GM13977 (cell line): ENCODE results near the gene AADACL4.

ENCODE experiments used
- DNase-seq: peaks from one replicate; pipeline ENCODE4 v3.0.0; 2012; ENCODE audit warnings: low spot score
- in situ Hi-C: fragments of 300-500 bp; cut with MboI; formaldehyde crosslinking; loops from one replicate; pipeline ENCODE4 v1.12.0; 2022; ENCODE audit warnings: low sequenced_read_pairs, low pct_unique_long_range_greater_than_20kb, mixed read lengths, inconsistent platforms; ENCODE audit not compliant: unreplicated experiment
- TF ChIP-seq, protein P1 (sequence below): IDR thresholded peaks from 2 replicates; pipeline ENCODE4 v1.5.1; 2012; ENCODE audit warnings: mild to moderate bottlenecking, control low read depth; ENCODE audit not compliant: insufficient read depth; ENCODE audit errors: extremely low read depth, missing control alignments

AADACL4 gene

GRCh38 chr1:12658531-12659453, 14.9 kb downstream of the AADACL4 start:
- DNase-seq: peak; percentile 89
- in situ Hi-C loops: no loop called here
- TF ChIP-seq, protein P1, sequence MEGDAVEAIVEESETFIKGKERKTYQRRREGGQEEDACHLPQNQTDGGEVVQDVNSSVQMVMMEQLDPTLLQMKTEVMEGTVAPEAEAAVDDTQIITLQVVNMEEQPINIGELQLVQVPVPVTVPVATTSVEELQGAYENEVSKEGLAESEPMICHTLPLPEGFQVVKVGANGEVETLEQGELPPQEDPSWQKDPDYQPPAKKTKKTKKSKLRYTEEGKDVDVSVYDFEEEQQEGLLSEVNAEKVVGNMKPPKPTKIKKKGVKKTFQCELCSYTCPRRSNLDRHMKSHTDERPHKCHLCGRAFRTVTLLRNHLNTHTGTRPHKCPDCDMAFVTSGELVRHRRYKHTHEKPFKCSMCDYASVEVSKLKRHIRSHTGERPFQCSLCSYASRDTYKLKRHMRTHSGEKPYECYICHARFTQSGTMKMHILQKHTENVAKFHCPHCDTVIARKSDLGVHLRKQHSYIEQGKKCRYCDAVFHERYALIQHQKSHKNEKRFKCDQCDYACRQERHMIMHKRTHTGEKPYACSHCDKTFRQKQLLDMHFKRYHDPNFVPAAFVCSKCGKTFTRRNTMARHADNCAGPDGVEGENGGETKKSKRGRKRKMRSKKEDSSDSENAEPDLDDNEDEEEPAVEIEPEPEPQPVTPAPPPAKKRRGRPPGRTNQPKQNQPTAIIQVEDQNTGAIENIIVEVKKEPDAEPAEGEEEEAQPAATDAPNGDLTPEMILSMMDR: peak; percentile 81

- no peak for DNase-seq
- in situ Hi-C loops: no loop called here
These were observed 17.8 kb downstream of the AADACL4 start for GRCh38 chr1:12661606-12662219.

GRCh38 chr1:12662556-12662955, 18.7 kb downstream of the AADACL4 start:
- TF ChIP-seq, protein P1: no peak
- DNase-seq: no peak
- in situ Hi-C loops: no loop called here

More at GRCh38 chr1:12661606-12662219, 17.8 kb downstream of the AADACL4 start:
- TF ChIP-seq, protein P1: no peak

DNA sequence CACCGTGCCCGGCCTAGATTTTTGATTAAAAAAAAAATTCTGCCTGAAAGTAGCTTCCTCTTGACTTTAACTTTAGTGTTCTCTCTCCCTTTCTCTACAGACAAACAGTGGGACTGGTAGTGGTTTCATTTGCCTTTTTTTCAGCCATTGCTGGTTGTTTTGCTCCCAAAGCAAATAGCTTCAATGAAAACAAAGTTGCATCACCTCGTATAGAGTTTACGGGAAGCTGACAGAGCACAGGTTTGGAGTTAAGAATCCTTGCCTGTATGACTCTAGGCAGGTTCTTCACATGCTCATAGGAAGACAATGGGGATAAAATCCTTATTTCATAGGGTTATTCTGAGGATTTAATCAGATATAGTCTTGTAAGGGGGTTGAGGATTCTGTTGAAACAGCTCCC, 21.6 kb downstream of the AADACL4 start:
- TF ChIP-seq, protein P1: no peak
- in situ Hi-C loops: no loop called here
- DNase-seq: no peak

GRCh38 chr1:12666141-12666735, 22.4 kb downstream of the AADACL4 start:
- DNase-seq: no peak
- in situ Hi-C loops: no loop called here
- TF ChIP-seq, protein P1: no peak

DNA sequence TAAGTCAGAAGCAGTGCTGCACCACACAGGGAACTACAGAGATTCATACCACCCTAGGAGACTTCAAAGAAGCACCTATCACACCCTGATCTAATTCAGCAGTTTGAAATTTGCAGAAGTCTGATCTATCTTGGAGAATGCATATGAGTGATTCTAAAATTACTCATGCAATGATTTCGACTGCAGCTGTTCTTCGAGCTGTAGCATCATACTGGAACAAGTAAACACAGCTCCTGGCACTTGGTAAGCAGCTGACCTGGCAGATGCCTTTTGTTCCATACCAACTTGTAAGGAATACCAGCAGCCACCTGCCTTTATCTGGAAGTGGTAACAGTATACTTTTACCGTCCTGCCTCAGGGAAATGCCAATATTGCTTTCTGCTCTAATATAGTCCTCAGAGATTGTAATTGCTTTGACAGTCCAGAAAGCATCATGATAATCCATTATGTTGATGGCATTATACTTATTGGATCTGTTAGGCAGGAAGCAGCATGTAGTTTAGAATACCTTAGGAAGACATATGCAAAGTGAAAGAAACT, 25.7 kb downstream of the AADACL4 start:
- TF ChIP-seq, protein P1: no peak
- in situ Hi-C loops: no loop called here
- DNase-seq: no peak
